Caco-2 (cell line): Measurements from ENCODE around the gene KRTAP4-2. TPM values are rescaled to one million over a fixed set of nuclear protein-coding genes. Genes with fewer than 3 reads are reported as not detected.
"Not testable (repeated sequence)": the region's sequence is repeated elsewhere in the genome, so short reads cannot be mapped to it uniquely, and the experiment has no call there.

ENCODE experiments used
- Bru-seq: library from RNA; stranded (reverse); fragments of 400-500 nt; gene quantifications from one replicate; lab custom pipeline; 2021; lab: Mats Ljungman, UMichigan
- BruChase-seq, 2 experiments: library from RNA; stranded (reverse); fragments of 400-500 nt; gene quantifications; one replicate each; lab custom pipeline; 2021; lab: Mats Ljungman, UMichigan
- BruUV-seq: library from RNA; stranded (reverse); fragments of 400-500 nt; replicated peaks from 2 replicates; lab custom pipeline; 2021; lab: Mats Ljungman, UMichigan
- CTCF ChIA-PET: fragments of 300-600 bp; sonication (Branson Sonifier 250); formaldehyde crosslinking; loops from one replicate; lab custom pipeline; 2022; ENCODE audit warnings: antibody characterized with exemption; lab: Charles Lee
- POLR2A ChIA-PET: fragments of 300-600 bp; sonication (Branson Sonifier 250); formaldehyde crosslinking; loops from one replicate; lab custom pipeline; 2022; ENCODE audit warnings: antibody characterized with exemption; lab: Charles Lee
- DNase-seq, 2 experiments: peaks; one replicate each; pipeline versions ENCODE4 v3.0.0 to v3.0.0-alpha.2; 2020 to 2022
- H3K27me3 ChIP-seq: replicated peaks from 2 replicates; pipeline ENCODE4 v1.6.0; 2011; ENCODE audit warnings: low read length; ENCODE audit not compliant: control insufficient read depth, insufficient read depth
- H3K36me3 ChIP-seq: 2 replicates; pipeline ENCODE4 v1.5.1; 2011; ENCODE audit warnings: low read length; ENCODE audit not compliant: control insufficient read depth, insufficient read depth
- H3K4me1 ChIP-seq: fragments of 250-450 bp; sonication (Bioruptor Pico); 2 replicates; pipeline ENCODE4 v1.5.1; 2020; ENCODE audit warnings: mild to moderate bottlenecking
- H3K4me3 ChIP-seq: 2 replicates; pipeline ENCODE4 v1.5.1; 2011; ENCODE audit warnings: low read depth, mild to moderate bottlenecking, control low read depth, low read length
- H3K9me3 ChIP-seq: fragments of 250-450 bp; sonication (Bioruptor Pico); 2 replicates; pipeline ENCODE4 v1.5.1; 2020; ENCODE audit warnings: mild to moderate bottlenecking, moderate library complexity
- H3K27ac Mint-ChIP-seq: one replicate; pipeline ENCODE4 v1.8.0; 2022; ENCODE audit warnings: mixed read lengths; ENCODE audit not compliant: unreplicated experiment
- H3K27me3 Mint-ChIP-seq: one replicate; pipeline ENCODE4 v1.8.0; 2022; ENCODE audit warnings: mixed read lengths; ENCODE audit not compliant: insufficient read depth, unreplicated experiment
- H3K36me3 Mint-ChIP-seq: one replicate; pipeline ENCODE4 v1.8.0; 2022; ENCODE audit warnings: mild to moderate bottlenecking, mixed read lengths; ENCODE audit not compliant: insufficient read depth, unreplicated experiment
- H3K4me1 Mint-ChIP-seq: one replicate; pipeline ENCODE4 v1.8.0; 2022; ENCODE audit warnings: low read depth, mixed read lengths; ENCODE audit not compliant: unreplicated experiment
- H3K4me3 Mint-ChIP-seq: one replicate; pipeline ENCODE4 v1.8.0; 2022; ENCODE audit warnings: mild to moderate bottlenecking, moderate library complexity, mixed read lengths; ENCODE audit not compliant: unreplicated experiment
- H3K9me3 Mint-ChIP-seq: one replicate; pipeline ENCODE4 v1.8.0; 2022; ENCODE audit warnings: mixed read lengths; ENCODE audit not compliant: unreplicated experiment
- intact Hi-C: fragments of 100-400 bp; cut with micrococcal nuclease; formaldehyde crosslinking; loops from one replicate; pipeline ENCODE4 v1.10.0; 2022; ENCODE audit not compliant: unreplicated experiment
- long read RNA-seq: library from polyadenylated mRNA; stranded (forward); transcript quantifications from one replicate; pipeline ENCODE4 v2.0.0, GENCODE V29; 2022
- total RNA-seq: library from RNA; stranded (reverse); gene quantifications from 2 replicates; pipeline ENCODE4 v1.2.3, GENCODE V29; 2022
- TF ChIP-seq, protein P1 (sequence below), 2 experiments: fragments of 200-600 bp in 1 of 2; IDR thresholded peaks; 1 replicate in 1 of 2; 2 replicates in 1 of 2; pipeline versions ENCODE4 v1.5.1 to v1.8.0; 2011 to 2022; ENCODE audit warnings: antibody characterized with exemption in 1 of 2, control low read depth in 1 of 2, inconsistent platforms in 1 of 2, low read depth in 1 of 2, low read length in 1 of 2, mild to moderate bottlenecking in 1 of 2, moderate library complexity in 1 of 2; ENCODE audit not compliant: insufficient read depth in 1 of 2, severe bottlenecking in 1 of 2, unreplicated experiment in 1 of 2

The KRTAP4-2 gene
- not detected in 2 replicates for total RNA-seq
- not detected for Bru-seq, nascent RNA
- not detected for BruChase-seq, experiment 1, labeled RNA remaining after a 2-hour chase
- BruChase-seq, experiment 2, labeled RNA remaining after a 6-hour chase: not detected
- long read RNA-seq: 0 reads

DNA sequence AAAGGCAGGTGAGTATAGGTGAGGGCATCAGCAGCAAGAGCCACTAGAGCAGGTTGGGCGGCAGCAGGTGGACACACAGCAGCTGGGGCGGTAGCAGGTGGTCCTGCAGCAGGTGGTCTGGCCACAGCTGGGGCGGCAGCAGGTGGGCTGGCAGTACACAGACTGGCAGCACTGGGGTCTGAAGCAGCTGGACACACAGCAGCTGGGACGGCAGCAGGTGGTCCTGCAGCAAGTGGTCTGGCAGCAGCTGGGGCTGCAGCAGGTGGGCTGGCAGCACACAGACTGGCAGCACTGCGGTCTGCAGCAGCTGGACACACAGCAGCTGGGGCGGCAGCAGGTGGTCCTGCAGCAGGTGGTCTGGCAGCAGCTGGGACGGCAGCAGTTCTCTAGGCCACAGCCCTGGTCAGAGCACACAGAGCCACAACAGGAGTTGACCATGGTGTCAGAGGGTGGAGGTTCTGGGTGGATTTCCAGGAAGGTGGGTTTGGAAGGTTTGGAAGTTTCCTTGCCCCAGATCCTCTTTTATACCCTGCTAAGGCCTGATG, at the start of gene KRTAP4-2:
KRTAP4-2 (minus strand) TSS at position 495 of the 545 bp plus-strand sequence; CDS start at position 438, 57 bp downstream.
- Mint-ChIP-seq H3K27me3 (no peaks in the 10 kb centered on the region), H3K27ac (no peak within 1 kb of the TSS), H3K4me1 (peaks cover 6% of the 10 kb centered on the region), H3K9me3 (no peaks in the 10 kb centered on the region), H3K4me3 (no peak within 1 kb of the TSS), H3K36me3 (no peaks in the 10 kb centered on the region)
- TF ChIP-seq, protein P1, sequence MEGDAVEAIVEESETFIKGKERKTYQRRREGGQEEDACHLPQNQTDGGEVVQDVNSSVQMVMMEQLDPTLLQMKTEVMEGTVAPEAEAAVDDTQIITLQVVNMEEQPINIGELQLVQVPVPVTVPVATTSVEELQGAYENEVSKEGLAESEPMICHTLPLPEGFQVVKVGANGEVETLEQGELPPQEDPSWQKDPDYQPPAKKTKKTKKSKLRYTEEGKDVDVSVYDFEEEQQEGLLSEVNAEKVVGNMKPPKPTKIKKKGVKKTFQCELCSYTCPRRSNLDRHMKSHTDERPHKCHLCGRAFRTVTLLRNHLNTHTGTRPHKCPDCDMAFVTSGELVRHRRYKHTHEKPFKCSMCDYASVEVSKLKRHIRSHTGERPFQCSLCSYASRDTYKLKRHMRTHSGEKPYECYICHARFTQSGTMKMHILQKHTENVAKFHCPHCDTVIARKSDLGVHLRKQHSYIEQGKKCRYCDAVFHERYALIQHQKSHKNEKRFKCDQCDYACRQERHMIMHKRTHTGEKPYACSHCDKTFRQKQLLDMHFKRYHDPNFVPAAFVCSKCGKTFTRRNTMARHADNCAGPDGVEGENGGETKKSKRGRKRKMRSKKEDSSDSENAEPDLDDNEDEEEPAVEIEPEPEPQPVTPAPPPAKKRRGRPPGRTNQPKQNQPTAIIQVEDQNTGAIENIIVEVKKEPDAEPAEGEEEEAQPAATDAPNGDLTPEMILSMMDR (IDR thresholded peaks at IDR 0.05; ENCODE audit: insufficient read depth in 1 of 2, low read depth in 1 of 2, low read length in 1 of 2, severe bottlenecking in 1 of 2, unreplicated experiment in 1 of 2): no peak
- CTCF ChIA-PET: no interaction called here
- Histone ChIP-seq H3K4me3 (no peak within 1 kb of the TSS), H3K9me3 (no peaks in the 10 kb centered on the region), H3K4me1 (peaks cover 10% of the 10 kb centered on the region), H3K36me3 (no peaks in the 10 kb centered on the region), H3K27me3 (no peaks in the 10 kb centered on the region)
- no TSS peak for BruUV-seq
- DNase-seq: no peak
- intact Hi-C loops: no loop called here
- POLR2A ChIA-PET: no interaction called here

DNA sequence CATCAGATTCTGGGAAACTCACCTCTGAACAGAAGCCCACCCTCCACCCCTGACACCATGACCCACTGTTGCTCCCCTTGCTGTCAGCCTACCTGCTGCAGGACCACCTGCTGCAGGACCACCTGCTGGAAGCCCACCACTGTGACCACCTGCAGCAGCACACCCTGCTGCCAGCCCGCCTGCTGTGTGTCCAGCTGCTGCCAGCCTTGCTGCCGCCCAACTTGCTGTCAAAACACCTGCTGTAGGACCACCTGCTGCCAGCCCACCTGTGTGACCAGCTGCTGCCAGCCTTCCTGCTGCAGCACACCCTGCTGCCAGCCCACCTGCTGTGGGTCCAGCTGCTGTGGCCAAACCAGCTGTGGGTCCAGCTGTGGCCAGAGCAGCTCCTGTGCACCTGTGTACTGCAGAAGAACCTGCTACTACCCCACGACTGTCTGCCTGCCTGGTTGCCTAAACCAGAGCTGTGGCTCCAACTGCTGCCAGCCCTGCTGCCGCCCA, 48.6 kb upstream of the KRTAP4-2 start, which contains the start of gene KRTAP9-2:
KRTAP9-2 (plus strand) TSS at position 51 of the 498 bp plus-strand sequence; CDS start at position 58, 7 bp downstream.
- H3K36me3 ChIP-seq, H3K4me3 ChIP-seq, intact Hi-C loops, POLR2A ChIA-PET, BruUV-seq, H3K27ac Mint-ChIP-seq, H3K27me3 Mint-ChIP-seq, H3K4me1 Mint-ChIP-seq, H3K36me3 Mint-ChIP-seq, H3K9me3 Mint-ChIP-seq, H3K4me1 ChIP-seq, DNase-seq, CTCF ChIA-PET, H3K4me3 Mint-ChIP-seq, H3K27me3 ChIP-seq, H3K9me3 ChIP-seq: not testable (repeated sequence)

DNA sequence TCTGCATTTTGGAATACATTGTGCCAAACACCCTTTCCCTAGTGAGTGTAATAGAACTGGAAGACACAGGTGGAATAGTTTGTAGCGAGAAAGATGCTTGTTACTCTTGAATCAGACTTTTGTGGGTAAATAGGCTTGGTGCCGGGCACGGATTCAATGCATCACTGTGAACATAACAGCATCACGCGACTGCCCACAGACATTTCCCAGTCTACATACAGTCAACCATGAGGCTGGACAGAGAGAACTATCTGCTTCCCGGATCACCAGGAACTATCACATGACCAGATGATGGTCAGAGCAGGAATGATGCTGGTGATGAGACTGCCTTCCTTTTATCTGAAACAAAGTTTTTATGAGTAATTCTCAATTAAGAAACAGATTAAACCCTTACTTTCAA, 48.0 kb upstream of the KRTAP4-2 start:
- H3K27ac Mint-ChIP-seq: no peak overlapping the region
- DNase-seq: no peak
- TF ChIP-seq, protein P1 (IDR thresholded peaks at IDR 0.05; ENCODE audit: insufficient read depth in 1 of 2, low read depth in 1 of 2, low read length in 1 of 2, severe bottlenecking in 1 of 2, unreplicated experiment in 1 of 2): no peak
- Histone ChIP-seq H3K36me3 (no peaks in the 10 kb centered on the region), H3K27me3 (no peaks in the 10 kb centered on the region), H3K4me3 (no peak overlapping the region), H3K9me3 (no peaks in the 10 kb centered on the region), H3K4me1 (no peaks in the 10 kb centered on the region)
- no peaks in the 10 kb centered on the region for H3K9me3 Mint-ChIP-seq
- BruUV-seq: no TSS peak
- intact Hi-C loops: no loop called here
- ChIA-PET CTCF (no interaction called here), POLR2A (no interaction called here)
- H3K36me3 Mint-ChIP-seq: no peaks in the 10 kb centered on the region
- H3K4me3 Mint-ChIP-seq: no peak overlapping the region
- no peaks in the 10 kb centered on the region for H3K27me3 Mint-ChIP-seq
- H3K4me1 Mint-ChIP-seq: no peaks in the 10 kb centered on the region
